IMR-90 (cell line): ENCODE data around the gene GFRA4. TPM values are rescaled to one million over a fixed set of nuclear protein-coding genes. Genes with fewer than 3 reads are reported as not detected.
"Not testable (repeated sequence)": the region's sequence is repeated elsewhere in the genome, so short reads cannot be mapped to it uniquely, and the experiment has no call there.

Experiments
- ATAC-seq: fragments of 200-7000 bp; cut with Tn5 transposase; 2 replicates; pipeline ENCODE4 v1.9.1; 2020; ENCODE audit warnings: low read depth, mild to moderate bottlenecking, moderate library complexity
- BruUV-seq: library from RNA; stranded (reverse); fragments of 400-500 nt; replicated peaks from 2 replicates; lab custom pipeline; 2021; lab: Mats Ljungman, UMichigan
- CTCF ChIA-PET: fragments of 300-600 bp; formaldehyde crosslinking; extraction: SDS; loops from one replicate; lab custom pipeline; 2021; ENCODE audit warnings: antibody characterized with exemption; lab: Yijun Ruan, JAX
- POLR2A ChIA-PET: fragments of 300-600 bp; sonication (Branson Sonifier 250); formaldehyde crosslinking; loops from one replicate; lab custom pipeline; 2022; ENCODE audit warnings: antibody characterized with exemption; ENCODE audit not compliant: unreplicated experiment; lab: Charles Lee
- DNase-seq: peaks from one replicate; pipeline ENCODE4 v3.0.0; 2013
- H2AFZ ChIP-seq: replicated peaks from 2 replicates; pipeline ENCODE3; 2013; ENCODE audit warnings: low read length, mild to moderate bottlenecking; ENCODE audit not compliant: poor library complexity
- H2AK5ac ChIP-seq: 2 replicates; pipeline ENCODE4 v1.6.1; 2013; ENCODE audit warnings: low read depth, low read length, inconsistent platforms
- H2AK9ac ChIP-seq: replicated peaks from 2 replicates; pipeline ENCODE3; 2013; ENCODE audit warnings: mild to moderate bottlenecking, low read depth, low read length, moderate library complexity; ENCODE audit not compliant: poor library complexity
- H2BK120ac ChIP-seq: 2 replicates; pipeline ENCODE4 v1.6.1; 2013; ENCODE audit warnings: low read depth, low read length, inconsistent platforms
- H2BK15ac ChIP-seq: 3 replicates; pipeline ENCODE4 v1.6.1; 2013; ENCODE audit warnings: low read depth, low read length, inconsistent platforms
- H2BK20ac ChIP-seq: 2 replicates; pipeline ENCODE4 v1.6.1; 2013; ENCODE audit warnings: low read depth, mild to moderate bottlenecking, inconsistent platforms, low read length, moderate library complexity
- H2BK5ac ChIP-seq: 2 replicates; pipeline ENCODE4 v1.6.1; 2013; ENCODE audit warnings: mild to moderate bottlenecking, low read depth, low read length, inconsistent platforms; ENCODE audit not compliant: poor library complexity, severe bottlenecking
- H3K14ac ChIP-seq: replicated peaks from 2 replicates; pipeline ENCODE4 v1.6.1; 2013; ENCODE audit warnings: low read depth, low read length, inconsistent platforms
- H3K18ac ChIP-seq: 2 replicates; pipeline ENCODE4 v1.6.1; 2013; ENCODE audit warnings: low read depth, low read length, control low read depth
- H3K23ac ChIP-seq: 2 replicates; pipeline ENCODE4 v1.6.1; 2013; ENCODE audit warnings: low read depth, low read length, inconsistent platforms
- H3K27ac ChIP-seq: 2 replicates; pipeline ENCODE4 v1.5.1; 2013; ENCODE audit warnings: mild to moderate bottlenecking, control low read depth, low read length; ENCODE audit not compliant: insufficient read depth
- H3K27me3 ChIP-seq: 2 replicates; pipeline ENCODE4 v1.6.1; 2013; ENCODE audit warnings: low read length; ENCODE audit not compliant: control insufficient read depth, insufficient read depth
- H3K36me3 ChIP-seq: 2 replicates; pipeline ENCODE4 v1.6.1; 2013; ENCODE audit warnings: low read length, mixed read lengths; ENCODE audit not compliant: control insufficient read depth, insufficient read depth
- H3K4ac ChIP-seq: 2 replicates; pipeline ENCODE4 v1.6.1; 2013; ENCODE audit warnings: low read depth, low read length, inconsistent platforms
- H3K4me1 ChIP-seq: 2 replicates; pipeline ENCODE4 v1.6.1; 2013; ENCODE audit warnings: low read length, mixed read lengths; ENCODE audit not compliant: control insufficient read depth, insufficient read depth
- H3K4me2 ChIP-seq: 2 replicates; pipeline ENCODE4 v1.6.1; 2013; ENCODE audit warnings: low read depth, mild to moderate bottlenecking, control low read depth, low read length, moderate library complexity
- H3K4me3 ChIP-seq: 2 replicates; pipeline ENCODE4 v1.5.1; 2013; ENCODE audit warnings: low read depth, mild to moderate bottlenecking, control low read depth, low read length, moderate library complexity; ENCODE audit not compliant: insufficient read depth
- H3K56ac ChIP-seq: 2 replicates; pipeline ENCODE4 v1.6.1; 2013; ENCODE audit warnings: low read length, inconsistent platforms; ENCODE audit not compliant: insufficient read depth; ENCODE audit errors: extremely low read depth
- H3K79me1 ChIP-seq, 2 experiments: 2 replicates each; pipeline ENCODE4 v1.6.1; 2013; ENCODE audit warnings: low read length in 2 of 2, inconsistent platforms in 1 of 2, low read depth in 1 of 2
- H3K9ac ChIP-seq: 2 replicates; pipeline ENCODE4 v1.6.1; 2013; ENCODE audit warnings: low read depth, low read length, control low read depth
- H3K9me1 ChIP-seq: 2 replicates; pipeline ENCODE4 v1.6.1; 2013; ENCODE audit warnings: low read length, inconsistent platforms; ENCODE audit not compliant: insufficient read depth
- H3K9me3 ChIP-seq: 2 replicates; pipeline ENCODE4 v1.6.1; 2013; ENCODE audit warnings: low read length; ENCODE audit not compliant: control insufficient read depth, insufficient read depth
- H4K20me1 ChIP-seq: 2 replicates; pipeline ENCODE4 v1.6.1; 2013; ENCODE audit warnings: low read length, inconsistent platforms; ENCODE audit not compliant: insufficient read depth
- H4K5ac ChIP-seq: 2 replicates; pipeline ENCODE4 v1.6.1; 2013; ENCODE audit warnings: mild to moderate bottlenecking, low read depth, low read length, control low read depth
- H4K8ac ChIP-seq, 2 experiments: 2 replicates each; pipeline ENCODE4 v1.6.1; 2013; ENCODE audit warnings: low read depth in 2 of 2, low read length in 2 of 2, control low read depth in 1 of 2, inconsistent platforms in 1 of 2
- H4K91ac ChIP-seq: 2 replicates; pipeline ENCODE4 v1.6.1; 2013; ENCODE audit warnings: low read depth, low read length, inconsistent platforms; ENCODE audit not compliant: insufficient read depth
- CEBPB ChIP-seq: IDR thresholded peaks from 2 replicates; pipeline ENCODE4 v1.6.1; 2012; ENCODE audit warnings: low read depth, low read length, improper control_type of control experiment
- FOS ChIP-seq: fragments of 150-350 bp; IDR thresholded peaks from 2 replicates; pipeline ENCODE4 v1.6.1; 2016; ENCODE audit warnings: low read depth, low read length
- MAZ ChIP-seq: IDR thresholded peaks from 2 replicates; pipeline ENCODE4 v1.6.1; 2012; ENCODE audit warnings: low read depth, mild to moderate bottlenecking, low read length, improper control_type of control experiment, moderate library complexity, borderline replicate concordance
- POLR2A ChIP-seq: IDR thresholded peaks from 2 replicates; pipeline ENCODE4 v1.6.1; 2012; ENCODE audit warnings: mild to moderate bottlenecking, low read depth, low read length
- RAD21 ChIP-seq: IDR thresholded peaks from 2 replicates; pipeline ENCODE4 v1.6.1; 2012; ENCODE audit warnings: low read length, improper control_type of control experiment
- SMC3 ChIP-seq: fragments of 150-350 bp; IDR thresholded peaks from 2 replicates; pipeline ENCODE4 v1.6.1; 2016; ENCODE audit warnings: low read depth, mild to moderate bottlenecking, antibody characterized with exemption, low read length, moderate library complexity
- WGBS, 2 experiments: methylation state at CpG; one replicate each; pipeline versions ENCODE4 v1.1.5 to v1.1.7; 2013; ENCODE audit warnings: missing lambda C conversion rate in 2 of 2; ENCODE audit not compliant: insufficient read length in 1 of 2; ENCODE audit errors: extremely low coverage in 2 of 2; 5-methylcytosine and 5-hydroxymethylcytosine counted together
- dilution Hi-C: fragments of 300-500 bp; cut with HindIII; formaldehyde crosslinking; loops from one replicate; pipeline ENCODE4 v1.14.3; 2018; ENCODE audit warnings: low sequenced_read_pairs; ENCODE audit not compliant: unreplicated experiment
- in situ Hi-C: fragments of 300-500 bp; cut with MboI; formaldehyde crosslinking; loops from 3 replicates; pipeline ENCODE4 v1.14.3; 2019; ENCODE audit warnings: low sequenced_read_pairs, inconsistent platforms, mixed read lengths
- intact Hi-C: fragments of 100-400 bp; cut with micrococcal nuclease; formaldehyde crosslinking; loops from 2 replicates; pipeline ENCODE4 v1.10.0; 2022
- polyA plus RNA-seq, 3 experiments: library from polyadenylated mRNA; depleted of rRNA; stranded (reverse); fragments of >200 nt; gene quantifications; 2 replicates each; pipeline ENCODE4 v1.2.3, GENCODE V29; 2012; ENCODE audit warnings: low replicate concordance in 1 of 3
- total RNA-seq: library from RNA; depleted of rRNA; stranded (reverse); fragments of >200 nt; gene quantifications from 2 replicates; pipeline ENCODE4 v1.2.3, GENCODE V29; 2012

Gene GFRA4
- total and polyA plus RNA-seq, 2 of the 4 experiments (the other 2 are of a cell fraction) = not detected

DNA sequence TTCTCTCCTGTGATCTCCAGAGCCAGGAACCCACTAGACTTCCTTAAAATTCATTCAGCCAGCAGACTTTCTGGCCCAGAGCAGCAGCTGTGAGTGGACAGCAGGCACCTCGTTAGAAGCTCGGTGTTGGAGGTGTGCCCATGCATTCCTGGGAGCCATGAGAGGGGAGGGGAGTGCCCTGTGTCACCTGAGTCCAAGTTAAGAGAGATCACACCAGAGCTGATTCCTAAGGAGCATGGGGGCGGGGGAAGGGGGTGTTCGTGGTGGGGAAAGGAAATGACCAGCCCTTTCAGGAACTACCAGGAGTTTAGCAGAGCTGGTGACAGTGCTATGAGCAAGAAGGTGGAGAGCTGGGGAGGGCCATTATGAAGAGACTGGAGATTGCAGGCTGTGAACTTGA, 46.9 kb downstream of the GFRA4 start:
- BruUV-seq = no TSS peak
- H3K23ac ChIP-seq = no peak overlapping the region
- H3K4ac ChIP-seq = 0 out of 2 replicates have a peak overlapping the region, but pooled peaks have one; percentile 10
- no peaks in the 10 kb centered on the region for H3K27me3 ChIP-seq
- H2AK9ac ChIP-seq = peak overlapping the region; percentile 51
- no peak overlapping the region for H3K4me3 ChIP-seq
- no peak overlapping the region for H3K4me2 ChIP-seq
- H3K9me1 ChIP-seq = peaks cover 16% of the 10 kb centered on the region
- no peak overlapping the region; the same call in 2 of the 3 replicates for H2BK15ac ChIP-seq
- dilution Hi-C loops (no loop called here), intact Hi-C loops (no loop called here), in situ Hi-C loops (no loop called here)
- no peak overlapping the region for H2BK20ac ChIP-seq
- no peak overlapping the region for H2BK120ac ChIP-seq
- 43% methylated on average over 2 of the region's 4 CpGs; no CpG with 5 or more reads in 1 of the 2 experiments for WGBS, 2 experiments
- ChIA-PET POLR2A (no interaction called here), CTCF (interaction anchor here (0.6 kb wide), 1 partner anchor 131 kb away, joined by 4 read pairs; no protein-coding TSS in a partner anchor)
- H2AFZ ChIP-seq = peak overlapping the region; percentile 27
- peaks cover 18% of the 10 kb centered on the region for H3K4me1 ChIP-seq
- H4K91ac ChIP-seq = peak overlapping the region; percentile 58
- no peak overlapping the region for H3K56ac ChIP-seq
- H4K20me1 ChIP-seq = no peaks in the 10 kb centered on the region
- peak overlapping the region; percentile 35; the same call in 1 of the 2 replicates for H2AK5ac ChIP-seq
- H3K9me3 ChIP-seq = no peaks in the 10 kb centered on the region
- H3K18ac ChIP-seq = no peak overlapping the region
- no peaks in the 10 kb centered on the region for H3K79me1 ChIP-seq
- no peak overlapping the region for H3K27ac ChIP-seq
- no peak overlapping the region for H4K8ac ChIP-seq
- no peak for TF ChIP-seq FOS
- no peak for TF ChIP-seq POLR2A
- no peak for TF ChIP-seq MAZ
- TF ChIP-seq RAD21 = no peak
- no peak for TF ChIP-seq CEBPB
- no peak for TF ChIP-seq SMC3
- H3K9ac ChIP-seq = no peak overlapping the region
- DNase-seq (peak; percentile 50), ATAC-seq (peak; percentile 49)
- no peak overlapping the region for H2BK5ac ChIP-seq
- H3K14ac ChIP-seq = peak overlapping the region; percentile 68; the same call in 1 of the 2 replicates
- no peak overlapping the region for H4K5ac ChIP-seq
- peaks cover 4% of the 10 kb centered on the region for H3K36me3 ChIP-seq

DNA sequence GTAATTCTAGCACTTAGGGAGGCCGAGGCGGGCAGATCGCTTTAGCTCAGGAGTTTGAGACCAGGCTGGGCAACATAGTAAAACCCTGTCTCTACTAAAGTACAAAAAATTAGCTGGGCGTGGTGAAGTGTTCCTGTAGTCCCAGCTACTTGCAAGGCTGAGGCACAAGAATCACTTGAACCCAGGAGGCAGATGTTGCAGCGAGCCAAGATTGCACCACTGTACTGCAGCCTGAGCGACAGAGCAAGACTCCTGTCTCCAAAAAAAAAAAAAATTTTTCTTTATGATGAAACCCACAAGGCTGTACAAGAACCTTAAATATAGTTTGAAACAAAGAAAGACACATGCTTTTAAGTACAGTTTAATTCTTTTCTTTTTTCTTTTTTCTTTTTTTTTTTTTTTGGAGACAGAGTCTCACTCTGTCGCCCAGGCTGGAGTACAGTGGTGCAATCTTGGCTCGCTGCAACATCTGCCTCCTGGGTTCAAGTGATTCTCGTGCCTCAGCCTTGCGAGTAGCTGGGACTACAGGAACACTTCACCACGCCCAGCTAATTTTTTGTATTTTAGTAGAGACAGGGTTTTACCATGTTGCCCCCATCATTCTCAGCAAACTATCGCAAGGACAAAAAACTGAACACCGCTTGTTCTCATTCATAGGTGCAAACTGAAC, 47.9 kb downstream of the GFRA4 start:
- H3K18ac ChIP-seq = 0 out of 2 replicates have a peak overlapping the region, but pooled peaks have one; percentile 22
- H3K79me1 ChIP-seq, H3K27me3 ChIP-seq, H2AK9ac ChIP-seq, H2AK5ac ChIP-seq, H2BK15ac ChIP-seq, BruUV-seq, H2BK20ac ChIP-seq, POLR2A ChIA-PET, DNase-seq, H3K4me3 ChIP-seq, H3K9me3 ChIP-seq, H3K9ac ChIP-seq, H3K4me2 ChIP-seq, H3K14ac ChIP-seq, H2BK120ac ChIP-seq, intact Hi-C loops, H4K8ac ChIP-seq, H4K20me1 ChIP-seq, in situ Hi-C loops, H4K91ac ChIP-seq, H3K4ac ChIP-seq, H3K56ac ChIP-seq, H2BK5ac ChIP-seq, H3K36me3 ChIP-seq, H4K5ac ChIP-seq, H3K27ac ChIP-seq, dilution Hi-C loops, H2AFZ ChIP-seq, CTCF ChIA-PET, ATAC-seq: not testable (repeated sequence)
- WGBS, 2 experiments = no CpG with 5 or more reads among the region's 13 CpGs
- H3K9me1 ChIP-seq = peaks cover 16% of the 10 kb centered on the region
- 0 out of 2 replicates have a peak overlapping the region, but pooled peaks have one; percentile 5 for H3K23ac ChIP-seq
- peaks cover 18% of the 10 kb centered on the region for H3K4me1 ChIP-seq
